H9 (cell line): ENCODE results near the gene ANP32B. TPM values are rescaled to one million over a fixed set of nuclear protein-coding genes. Genes with fewer than 3 reads are reported as not detected.

Source experiments
- DNase-seq: peaks from one replicate; pipeline ENCODE4 v3.0.0-alpha.2; 2017
- H2AFZ ChIP-seq: one replicate; pipeline ENCODE4 v1.6.1; 2013; ENCODE audit warnings: mild to moderate bottlenecking, low read length, control low read depth, moderate library complexity
- H2AK5ac ChIP-seq: 2 replicates; pipeline ENCODE4 v1.6.1; 2013; ENCODE audit warnings: low read length, control low read depth, mixed read lengths; ENCODE audit not compliant: insufficient read length
- H2BK120ac ChIP-seq: one replicate; pipeline ENCODE4 v1.6.1; 2013; ENCODE audit warnings: low read depth, mild to moderate bottlenecking, low read length, control low read depth, inconsistent platforms; ENCODE audit not compliant: poor library complexity, severe bottlenecking
- H2BK12ac ChIP-seq: 2 replicates; pipeline ENCODE4 v1.6.1; 2013; ENCODE audit warnings: low read length, control low read depth, mixed read lengths, low read depth; ENCODE audit not compliant: insufficient read length
- H2BK15ac ChIP-seq: 2 replicates; pipeline ENCODE4 v1.6.1; 2013; ENCODE audit warnings: low read depth, low read length, control low read depth
- H2BK20ac ChIP-seq: one replicate; pipeline ENCODE4 v1.6.1; 2013; ENCODE audit warnings: low read depth, mild to moderate bottlenecking, low read length, control low read depth, inconsistent platforms; ENCODE audit not compliant: poor library complexity, severe bottlenecking
- H2BK5ac ChIP-seq: 2 replicates; pipeline ENCODE4 v1.6.1; 2013; ENCODE audit warnings: low read length, control low read depth, mixed read lengths; ENCODE audit not compliant: insufficient read length
- H3K14ac ChIP-seq: 2 replicates; pipeline ENCODE4 v1.6.1; 2013; ENCODE audit warnings: low read length, control low read depth; ENCODE audit not compliant: insufficient read depth
- H3K18ac ChIP-seq: 2 replicates; pipeline ENCODE4 v1.6.1; 2013; ENCODE audit warnings: low read depth, mild to moderate bottlenecking, mixed read lengths, low read length, control low read depth; ENCODE audit not compliant: insufficient read length
- H3K23ac ChIP-seq: 2 replicates; pipeline ENCODE4 v1.6.1; 2013; ENCODE audit warnings: low read length, control low read depth, mixed read lengths, low read depth; ENCODE audit not compliant: insufficient read length
- H3K23me2 ChIP-seq: 2 replicates; pipeline ENCODE4 v1.6.1; 2013; ENCODE audit warnings: low read depth, mild to moderate bottlenecking, mixed read lengths, low read length, control low read depth; ENCODE audit not compliant: insufficient read length, poor library complexity, severe bottlenecking
- H3K27ac ChIP-seq: 2 replicates; pipeline ENCODE4 v1.5.1; 2013; ENCODE audit warnings: low read length, control low read depth, mixed read lengths, low read depth; ENCODE audit not compliant: insufficient read length
- H3K27me3 ChIP-seq: 2 replicates; pipeline ENCODE4 v1.6.1; 2013; ENCODE audit warnings: low read length, control low read depth, inconsistent platforms; ENCODE audit not compliant: insufficient read depth
- H3K4ac ChIP-seq: 2 replicates; pipeline ENCODE4 v1.6.1; 2013; ENCODE audit warnings: low read depth, mild to moderate bottlenecking, control low read depth, inconsistent platforms, low read length, moderate library complexity
- H3K4me1 ChIP-seq: 2 replicates; pipeline ENCODE4 v1.6.1; 2013; ENCODE audit warnings: low read length, control low read depth, inconsistent platforms; ENCODE audit not compliant: insufficient read depth
- H3K4me2 ChIP-seq: 2 replicates; pipeline ENCODE4 v1.6.1; 2013; ENCODE audit warnings: low read length, control low read depth, mixed read lengths; ENCODE audit not compliant: insufficient read length, insufficient read depth
- H3K56ac ChIP-seq: 2 replicates; pipeline ENCODE4 v1.6.1; 2013; ENCODE audit warnings: low read depth, mild to moderate bottlenecking, mixed read lengths, low read length, control low read depth; ENCODE audit not compliant: insufficient read length
- H3K79me1 ChIP-seq: 2 replicates; pipeline ENCODE4 v1.6.1; 2013; ENCODE audit warnings: low read depth, mild to moderate bottlenecking, moderate library complexity, low read length, control low read depth, inconsistent platforms; ENCODE audit not compliant: insufficient read depth, poor library complexity, severe bottlenecking
- H3K79me2 ChIP-seq: 2 replicates; pipeline ENCODE4 v1.6.1; 2013; ENCODE audit warnings: low read length, control low read depth, inconsistent platforms; ENCODE audit not compliant: insufficient read depth
- H3K9ac ChIP-seq: 2 replicates; pipeline ENCODE4 v1.6.1; 2013; ENCODE audit warnings: low read length, control low read depth, mixed read lengths; ENCODE audit not compliant: insufficient read length; ENCODE audit errors: extremely low read depth
- H3K9me3 ChIP-seq: one replicate; pipeline ENCODE4 v1.6.1; 2013; ENCODE audit warnings: low read depth, low read length, inconsistent platforms; ENCODE audit not compliant: control insufficient read depth
- H3T11ph ChIP-seq: one replicate; pipeline ENCODE4 v1.6.1; 2013; ENCODE audit warnings: mild to moderate bottlenecking, low read length, control low read depth, inconsistent platforms
- H4K20me1 ChIP-seq: one replicate; pipeline ENCODE4 v1.6.1; 2013; ENCODE audit not compliant: control insufficient read depth, insufficient read length, insufficient read depth
- H4K5ac ChIP-seq: 2 replicates; pipeline ENCODE4 v1.6.1; 2013; ENCODE audit warnings: low read depth, mild to moderate bottlenecking, mixed read lengths, low read length, control low read depth; ENCODE audit not compliant: insufficient read length
- H4K8ac ChIP-seq: replicated peaks from 2 replicates; pipeline ENCODE4 v1.6.1; 2013; ENCODE audit warnings: low read length, control low read depth, mixed read lengths, low read depth; ENCODE audit not compliant: insufficient read length
- H4K91ac ChIP-seq: 2 replicates; pipeline ENCODE4 v1.6.1; 2013; ENCODE audit warnings: low read depth, mild to moderate bottlenecking, moderate library complexity, mixed read lengths, low read length, control low read depth; ENCODE audit not compliant: insufficient read length
- H3K27ac Mint-ChIP-seq, 3 experiments: 2 replicates in 2 of 3; 3 replicates in 1 of 3; pipeline ENCODE4 v1.8.0; 2020 to 2021; ENCODE audit warnings: mixed read lengths in 3 of 3, mild to moderate bottlenecking in 1 of 3, moderate library complexity in 1 of 3
- H3K27me3 Mint-ChIP-seq: 2 replicates; pipeline ENCODE4 v1.8.0; 2021; ENCODE audit warnings: low read depth, mild to moderate bottlenecking, moderate library complexity, mixed read lengths
- H3K36me3 Mint-ChIP-seq, 3 experiments: 2 replicates in 2 of 3; 3 replicates in 1 of 3; pipeline ENCODE4 v1.8.0; 2020 to 2021; ENCODE audit warnings: low read depth in 3 of 3, mixed read lengths in 3 of 3; ENCODE audit not compliant: insufficient read depth in 1 of 3
- H3K4me1 Mint-ChIP-seq, 2 experiments: 2 replicates each; pipeline ENCODE4 v1.8.0; 2020; ENCODE audit warnings: mixed read lengths in 2 of 2
- H3K4me3 Mint-ChIP-seq, 2 experiments: 2 replicates in 1 of 2; 3 replicates in 1 of 2; pipeline ENCODE4 v1.8.0; 2020 to 2021; ENCODE audit warnings: mild to moderate bottlenecking in 2 of 2, mixed read lengths in 2 of 2, moderate library complexity in 1 of 2
- H3K9me3 Mint-ChIP-seq, 2 experiments: 2 replicates in 1 of 2; 3 replicates in 1 of 2; pipeline ENCODE4 v1.8.0; 2020; ENCODE audit warnings: mild to moderate bottlenecking in 2 of 2, mixed read lengths in 2 of 2, moderate library complexity in 1 of 2
- total RNA-seq: library from RNA; stranded (reverse); gene quantifications from 2 replicates; pipeline ENCODE4 v1.2.1, GENCODE V29; 2021
- TF ChIP-seq, protein P1 (sequence below): fragments of 200-600 bp; sonication (generic); conservative IDR thresholded peaks from 3 replicates; pipeline ENCODE4 v1.8.0; 2021; ENCODE audit warnings: antibody characterized with exemption, mild to moderate bottlenecking

ANP32B gene
- total RNA-seq, 1 experiment from 2014 or later: 91.6 TPM

DNA sequence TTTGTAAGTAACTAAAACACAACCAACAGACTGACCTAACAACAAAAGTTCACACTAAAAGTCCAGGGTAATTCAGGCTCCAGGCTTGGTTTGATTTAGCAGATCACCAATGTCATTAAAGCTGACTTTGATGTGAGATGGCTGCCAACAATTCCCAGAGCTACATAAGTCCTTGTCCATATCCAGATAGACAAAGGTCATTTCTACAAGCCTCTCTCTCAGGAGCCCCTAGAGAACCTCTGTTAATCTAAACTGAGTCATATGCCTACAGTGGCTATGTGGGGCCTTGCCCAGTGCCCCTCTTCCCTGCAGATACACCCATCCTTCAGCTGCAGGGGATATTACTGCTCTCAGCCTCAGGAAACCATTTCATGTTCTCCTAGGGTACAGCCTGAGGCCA is 18.2 kb upstream of the ANP32B start:
- Histone ChIP-seq H2BK5ac (no peak overlapping the region), H4K8ac (no peak overlapping the region), H3K4ac (no peak overlapping the region), H3K79me2 (no peaks in the 10 kb centered on the region), H3K56ac (no peak overlapping the region), H2BK12ac (no peak overlapping the region), H2AFZ (no peak overlapping the region), H3K4me2 (no peak overlapping the region), H2AK5ac (no peak overlapping the region), H3K18ac (no peak overlapping the region), H2BK20ac (no peak overlapping the region), H2BK120ac (no peak overlapping the region), H3T11ph (no peak overlapping the region), H3K9me3 (no peaks in the 10 kb centered on the region), H4K91ac (no peak overlapping the region), H4K20me1 (no peaks in the 10 kb centered on the region), H3K79me1 (no peaks in the 10 kb centered on the region), H3K27ac (no peak overlapping the region), H3K27me3 (peaks cover 2% of the 10 kb centered on the region; the same call in 1 of the 2 replicates), H3K23me2 (no peaks in the 10 kb centered on the region), H3K9ac (no peak overlapping the region), H3K4me1 (no peaks in the 10 kb centered on the region), H3K14ac (no peak overlapping the region), H3K23ac (no peak overlapping the region), H2BK15ac (no peak overlapping the region), H4K5ac (no peak overlapping the region)
- DNase-seq: no peak
- TF ChIP-seq, protein P1, sequence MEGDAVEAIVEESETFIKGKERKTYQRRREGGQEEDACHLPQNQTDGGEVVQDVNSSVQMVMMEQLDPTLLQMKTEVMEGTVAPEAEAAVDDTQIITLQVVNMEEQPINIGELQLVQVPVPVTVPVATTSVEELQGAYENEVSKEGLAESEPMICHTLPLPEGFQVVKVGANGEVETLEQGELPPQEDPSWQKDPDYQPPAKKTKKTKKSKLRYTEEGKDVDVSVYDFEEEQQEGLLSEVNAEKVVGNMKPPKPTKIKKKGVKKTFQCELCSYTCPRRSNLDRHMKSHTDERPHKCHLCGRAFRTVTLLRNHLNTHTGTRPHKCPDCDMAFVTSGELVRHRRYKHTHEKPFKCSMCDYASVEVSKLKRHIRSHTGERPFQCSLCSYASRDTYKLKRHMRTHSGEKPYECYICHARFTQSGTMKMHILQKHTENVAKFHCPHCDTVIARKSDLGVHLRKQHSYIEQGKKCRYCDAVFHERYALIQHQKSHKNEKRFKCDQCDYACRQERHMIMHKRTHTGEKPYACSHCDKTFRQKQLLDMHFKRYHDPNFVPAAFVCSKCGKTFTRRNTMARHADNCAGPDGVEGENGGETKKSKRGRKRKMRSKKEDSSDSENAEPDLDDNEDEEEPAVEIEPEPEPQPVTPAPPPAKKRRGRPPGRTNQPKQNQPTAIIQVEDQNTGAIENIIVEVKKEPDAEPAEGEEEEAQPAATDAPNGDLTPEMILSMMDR: no peak
- Mint-ChIP-seq H3K27me3 (peaks cover 88% of the 10 kb centered on the region), H3K36me3 (no peaks in the 10 kb centered on the region), H3K4me1 (peaks cover 0 to 5% of the 10 kb centered on the region in 2 experiments; a peak in 2 of 4 replicates), H3K9me3 (no peaks in the 10 kb centered on the region), H3K27ac (no peak overlapping the region), H3K4me3 (no peak overlapping the region)
